Astrocyte (in vitro differentiated cells and primary cell): ENCODE results near the gene HEATR9.

ENCODE experiments used
- CTCF ChIP-seq: IDR thresholded peaks from 2 replicates; pipeline ENCODE4 v1.5.1; 2011; ENCODE audit warnings: low read depth, mild to moderate bottlenecking, inconsistent platforms, low read length, moderate library complexity; ENCODE audit not compliant: insufficient read depth
- EZH2 ChIP-seq: IDR thresholded peaks from 2 replicates; pipeline ENCODE4 v1.6.1; 2012; ENCODE audit warnings: mild to moderate bottlenecking, low read length, inconsistent platforms; ENCODE audit not compliant: insufficient read depth

- TF ChIP-seq CTCF (no peak), EZH2 (no peak)
These were observed 49.2 kb downstream of the HEATR9 start for GRCh38 chr17:35819455-35819854.
